GM21360 (cell line): Measurements from ENCODE around the gene POLA1.
"Not testable (repeated sequence)": the region's sequence is repeated elsewhere in the genome, so short reads cannot be mapped to it uniquely, and the experiment has no call there.

Experiments used
- ATAC-seq: cut with Tn5 transposase; IDR thresholded peaks from one replicate; pipeline ENCODE4 v1.9.1; 2021; ENCODE audit warnings: mild to moderate bottlenecking, moderate library complexity; ENCODE audit not compliant: unreplicated experiment

The POLA1 gene

DNA sequence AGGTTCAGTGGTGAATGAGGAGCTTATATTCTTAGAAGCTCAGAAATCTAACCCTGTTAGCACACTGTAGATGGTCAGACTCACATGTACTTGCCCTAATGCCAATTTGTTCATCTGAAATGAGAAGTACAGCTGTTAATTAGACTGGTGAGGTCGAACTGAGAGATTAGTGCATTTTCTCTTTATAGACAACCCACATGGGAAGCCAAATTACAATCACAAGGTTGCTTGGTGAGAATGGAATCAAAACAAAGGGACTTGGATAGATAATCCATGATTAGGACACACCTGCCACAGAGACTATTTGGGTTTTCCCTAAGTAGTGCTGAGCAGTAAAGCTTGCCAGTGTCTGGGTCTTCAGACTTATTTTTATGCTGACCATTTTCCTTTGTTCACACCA, 88.3 kb downstream of the POLA1 start:
- no peak for ATAC-seq

DNA sequence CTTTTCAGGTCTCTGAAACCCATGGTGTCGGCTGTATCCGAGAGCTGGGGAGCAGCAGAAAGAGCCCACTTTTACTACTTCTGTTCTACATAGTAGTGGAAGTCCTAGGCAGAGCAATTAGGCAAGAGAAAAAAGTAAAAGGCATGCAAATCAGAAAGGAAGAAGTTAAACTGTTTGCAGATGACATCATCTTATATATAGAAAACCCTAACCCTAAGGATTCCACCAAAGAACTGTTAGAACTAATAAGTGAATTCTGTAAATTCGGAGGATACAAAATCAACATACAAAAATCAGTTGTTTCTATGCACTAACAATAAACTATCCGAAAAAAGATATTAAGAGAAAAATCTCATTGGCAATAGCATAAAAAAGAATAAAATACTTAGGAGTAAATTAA, 95.3 kb downstream of the POLA1 start:
- no peak for ATAC-seq

DNA sequence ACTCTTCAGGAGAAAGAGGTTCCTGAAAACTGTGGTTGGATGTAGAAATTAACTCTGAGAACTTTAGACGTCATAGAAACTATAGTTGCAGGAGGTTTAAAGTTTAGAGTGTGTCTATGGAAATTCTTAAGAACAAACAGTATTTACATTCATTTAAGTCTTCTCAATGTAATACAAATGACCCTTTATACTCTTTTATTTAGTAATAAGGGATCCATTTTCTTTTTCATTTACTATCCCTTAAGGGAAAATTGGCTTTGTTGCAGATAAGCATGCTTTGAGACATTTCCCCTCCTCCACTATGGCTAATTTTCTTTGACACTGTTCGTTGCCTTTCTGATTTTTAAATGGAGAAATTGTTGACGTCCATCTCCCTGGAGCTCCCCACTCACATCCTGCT, 96.4 kb downstream of the POLA1 start:
- ATAC-seq: no peak

DNA sequence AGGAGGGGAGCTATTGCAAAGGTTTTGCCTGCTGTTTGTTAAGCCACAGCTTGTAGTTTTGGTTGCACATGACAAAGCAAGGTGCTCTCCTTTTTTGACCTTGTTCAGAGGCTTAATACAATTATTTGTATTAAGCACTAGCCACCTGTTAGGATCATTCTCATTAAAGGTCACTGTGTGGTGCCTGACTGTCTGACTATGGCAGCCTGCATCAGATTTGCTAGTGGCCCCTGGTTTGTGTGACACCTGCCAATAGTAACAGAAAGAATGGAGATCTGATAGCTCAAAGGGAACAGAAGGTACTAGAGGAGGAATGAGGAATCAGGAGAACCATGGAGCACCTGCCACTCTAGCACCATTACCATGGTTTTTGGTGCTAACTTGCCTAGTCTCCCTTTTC, 102.5 kb downstream of the POLA1 start:
- ATAC-seq: no peak

DNA sequence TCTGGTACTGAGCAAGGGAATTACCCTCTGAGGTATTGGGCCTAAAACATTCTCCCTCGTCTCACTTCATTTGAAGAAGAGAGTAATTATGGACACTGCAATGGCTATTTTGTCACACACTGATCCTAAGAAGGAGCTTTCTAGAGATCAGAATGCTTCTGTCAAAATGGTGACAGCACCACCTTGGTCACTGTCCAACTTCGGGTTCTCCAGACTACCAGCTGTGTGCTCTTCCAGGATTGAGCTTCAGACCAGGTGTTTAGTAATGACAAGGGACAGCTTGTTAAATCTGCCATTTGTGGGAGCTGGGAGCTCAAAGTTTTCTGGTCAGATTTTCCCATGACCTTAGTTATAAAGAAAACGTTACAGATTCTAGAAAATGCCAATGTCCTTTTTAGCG, 105.4 kb downstream of the POLA1 start:
- no peak for ATAC-seq

DNA sequence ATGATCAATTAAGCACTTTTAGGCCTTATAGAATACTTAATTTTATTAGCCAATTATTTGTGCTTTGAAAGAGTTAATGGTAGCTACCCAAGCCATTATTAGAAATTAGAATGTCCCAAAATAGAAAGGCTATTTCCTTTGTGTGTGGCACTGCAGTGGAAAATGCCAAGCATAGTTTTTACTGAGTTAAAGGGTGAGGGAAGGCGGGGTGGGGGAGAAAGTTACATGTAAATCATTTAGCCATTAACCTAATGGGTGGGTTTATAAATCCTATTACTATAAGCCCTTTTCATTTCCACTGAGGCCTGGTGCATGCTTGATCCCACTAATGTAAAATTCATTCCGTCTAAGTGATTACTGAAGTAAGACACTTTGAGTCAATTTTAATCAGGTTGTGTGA, 105.8 kb downstream of the POLA1 start:
- no peak for ATAC-seq

DNA sequence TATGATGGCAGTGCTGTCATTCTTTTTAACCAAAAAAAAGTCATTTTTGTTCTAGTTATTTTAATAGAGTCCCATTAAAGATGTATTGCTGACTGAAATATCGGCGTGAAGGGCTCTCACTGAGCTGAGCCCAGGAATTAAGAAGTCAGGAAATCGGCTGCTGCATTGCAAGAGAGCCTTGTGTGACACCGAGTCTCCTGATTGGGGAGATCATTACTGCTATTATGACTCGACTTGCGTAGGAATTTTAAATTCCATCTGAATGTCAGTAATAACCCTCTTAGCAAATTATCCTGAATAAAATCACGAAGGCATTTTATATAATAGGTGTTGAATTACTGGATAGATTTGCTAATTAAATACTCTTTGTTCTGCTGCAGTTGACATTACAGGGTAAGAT, 111.5 kb downstream of the POLA1 start:
- no peak for ATAC-seq

DNA sequence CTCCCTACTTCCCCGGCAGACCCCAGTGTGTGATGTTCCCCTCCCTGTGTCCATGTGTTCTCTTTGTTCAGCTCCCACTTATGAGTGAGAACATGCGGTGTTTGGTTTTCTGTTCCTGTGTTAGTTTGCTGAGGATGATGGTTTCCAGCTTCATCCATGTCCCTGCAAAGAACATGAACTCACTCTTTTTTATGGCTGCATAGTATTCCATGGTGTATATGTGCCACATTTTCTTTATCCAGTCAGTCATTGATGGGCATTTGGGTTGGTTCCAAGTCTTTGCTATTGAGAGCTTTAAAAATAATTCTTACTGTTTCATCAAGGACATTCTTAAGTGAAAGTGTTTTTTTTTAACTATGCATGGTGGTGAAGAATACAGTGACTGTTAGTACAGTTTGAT, 126.1 kb downstream of the POLA1 start:
- not testable (repeated sequence) for ATAC-seq

DNA sequence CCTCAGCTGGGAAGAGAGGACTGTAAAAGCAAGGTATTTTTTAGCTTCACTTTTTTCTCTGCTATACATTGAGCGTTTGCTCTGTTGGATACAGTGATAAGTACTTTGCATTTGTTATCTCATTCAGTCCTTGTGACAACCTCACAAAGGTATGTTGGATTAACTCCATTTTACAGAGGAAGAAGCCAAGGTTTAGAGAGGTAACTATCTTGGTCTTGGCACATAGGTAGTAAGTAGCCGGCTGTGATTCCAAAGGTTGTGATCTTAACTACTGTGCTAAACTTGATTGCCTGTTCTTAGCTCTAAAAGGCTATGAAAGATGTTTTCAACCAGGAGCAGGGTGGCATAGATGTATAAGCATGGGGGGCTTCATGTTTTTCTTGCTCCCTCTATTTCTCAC, 134.4 kb downstream of the POLA1 start:
- no peak for ATAC-seq

DNA sequence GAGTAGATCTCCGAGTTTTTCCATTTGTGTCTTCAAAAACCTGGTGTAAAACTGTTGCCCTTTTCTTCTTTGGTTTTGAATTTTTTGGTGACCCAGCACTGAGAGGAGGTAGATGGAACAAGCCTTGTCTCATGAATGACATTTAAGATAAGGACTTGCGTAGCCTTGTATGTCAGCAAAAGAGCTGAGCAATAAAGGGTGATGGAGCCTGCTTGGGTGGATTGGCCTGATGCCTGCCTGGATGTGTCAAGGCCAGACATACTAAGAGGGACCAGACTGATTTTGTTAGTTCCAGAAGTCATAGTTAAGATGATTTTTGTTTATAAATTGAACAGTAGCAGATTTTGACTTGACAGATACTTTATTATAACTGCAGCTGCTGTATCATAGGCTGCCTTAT, 134.9 kb downstream of the POLA1 start:
- ATAC-seq: no peak

DNA sequence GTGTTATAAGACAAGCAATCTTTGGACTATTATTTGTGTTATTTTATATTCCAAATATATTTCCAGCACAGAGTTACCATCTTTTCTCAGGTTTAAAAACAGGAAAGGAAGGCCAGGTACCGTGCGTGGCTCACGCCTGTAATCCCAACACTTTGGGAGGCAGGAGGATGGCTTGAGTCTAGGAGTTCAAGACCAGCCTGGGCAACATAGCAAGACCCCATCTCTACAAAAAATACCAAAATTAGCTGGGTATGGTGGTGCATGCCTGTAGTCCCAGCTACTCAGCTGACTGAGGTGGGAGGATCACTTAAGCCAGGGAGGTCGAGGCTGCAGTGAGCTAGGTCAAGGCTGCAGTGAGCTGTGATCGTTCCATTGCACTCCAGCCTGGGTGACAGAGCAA, 140.0 kb downstream of the POLA1 start:
- no peak for ATAC-seq

DNA sequence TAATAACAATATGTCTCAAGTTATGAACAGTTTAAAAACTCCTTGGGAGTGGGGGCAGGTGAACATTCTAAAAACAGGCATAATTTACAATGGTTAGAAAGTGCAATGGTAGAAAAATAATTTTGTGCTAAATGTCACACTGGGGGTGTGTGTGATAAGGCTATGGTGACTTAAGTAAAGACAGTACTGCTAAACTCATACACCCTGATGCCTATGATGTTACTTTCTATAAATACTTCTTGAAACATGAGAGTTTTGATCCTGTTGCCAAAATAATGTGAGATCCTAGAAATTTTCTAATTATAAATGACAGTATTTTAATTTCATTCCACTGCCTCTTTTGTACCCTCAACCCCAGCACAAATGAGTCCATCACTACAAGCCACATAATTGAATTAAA, 144.2 kb downstream of the POLA1 start:
- ATAC-seq: no peak

DNA sequence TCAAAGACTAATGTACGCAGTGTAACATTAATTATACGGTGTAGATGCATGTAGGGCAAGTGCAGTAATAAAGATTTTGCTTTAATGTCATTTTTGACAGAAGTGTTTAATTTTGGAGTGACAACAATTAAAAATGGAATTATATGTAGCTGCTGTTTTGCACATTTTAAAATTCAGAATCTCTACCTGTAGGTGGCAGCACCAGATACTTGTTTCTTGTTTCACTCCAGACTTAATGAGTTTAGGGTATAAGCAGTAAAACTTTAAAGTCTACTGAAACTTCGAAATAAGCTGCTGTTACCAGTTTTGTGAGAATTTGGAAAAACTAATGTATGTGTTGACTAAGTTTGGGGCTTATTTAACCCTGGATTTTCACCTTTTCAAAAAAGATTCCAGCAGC, 144.9 kb downstream of the POLA1 start:
- ATAC-seq: no peak

DNA sequence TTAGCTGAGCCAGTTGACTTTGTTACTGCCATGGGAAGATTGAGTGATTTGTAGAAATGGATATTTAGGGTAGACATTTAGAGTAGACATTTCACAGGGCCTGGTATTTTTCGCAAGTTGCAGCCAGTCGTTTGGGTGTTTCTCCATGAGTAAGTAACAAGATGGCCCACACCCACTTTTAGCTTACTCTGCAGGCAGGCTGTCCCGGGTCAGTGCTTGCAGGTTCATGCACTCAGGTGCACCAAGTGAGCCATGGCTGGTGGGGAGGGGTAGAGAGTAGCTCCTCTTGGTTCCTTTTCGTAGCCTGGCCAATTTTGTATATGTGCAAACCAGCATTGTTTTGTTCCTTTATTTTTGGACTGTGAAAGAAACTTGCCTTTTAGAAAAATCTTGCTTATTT, 145.6 kb downstream of the POLA1 start:
- ATAC-seq: no peak

DNA sequence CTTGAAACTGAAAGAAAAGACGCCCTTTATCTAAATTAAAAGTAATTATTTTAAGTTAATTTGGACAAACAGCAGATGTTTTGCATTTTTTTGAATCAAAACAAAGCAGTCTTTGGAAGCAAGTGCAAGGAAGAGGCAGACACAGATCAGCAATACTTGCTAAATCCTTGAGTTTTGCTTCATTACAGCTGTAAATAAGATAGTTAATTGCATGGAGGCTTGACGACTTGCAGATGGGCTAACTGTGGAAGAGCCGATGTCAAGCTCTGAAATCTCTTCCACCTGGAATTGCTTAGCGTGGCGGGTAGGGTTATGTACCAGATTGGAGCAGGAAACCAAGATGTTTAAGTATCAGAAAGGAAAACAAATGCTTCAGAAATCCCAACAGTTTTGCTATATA, 148.8 kb downstream of the POLA1 start:
- no peak for ATAC-seq

DNA sequence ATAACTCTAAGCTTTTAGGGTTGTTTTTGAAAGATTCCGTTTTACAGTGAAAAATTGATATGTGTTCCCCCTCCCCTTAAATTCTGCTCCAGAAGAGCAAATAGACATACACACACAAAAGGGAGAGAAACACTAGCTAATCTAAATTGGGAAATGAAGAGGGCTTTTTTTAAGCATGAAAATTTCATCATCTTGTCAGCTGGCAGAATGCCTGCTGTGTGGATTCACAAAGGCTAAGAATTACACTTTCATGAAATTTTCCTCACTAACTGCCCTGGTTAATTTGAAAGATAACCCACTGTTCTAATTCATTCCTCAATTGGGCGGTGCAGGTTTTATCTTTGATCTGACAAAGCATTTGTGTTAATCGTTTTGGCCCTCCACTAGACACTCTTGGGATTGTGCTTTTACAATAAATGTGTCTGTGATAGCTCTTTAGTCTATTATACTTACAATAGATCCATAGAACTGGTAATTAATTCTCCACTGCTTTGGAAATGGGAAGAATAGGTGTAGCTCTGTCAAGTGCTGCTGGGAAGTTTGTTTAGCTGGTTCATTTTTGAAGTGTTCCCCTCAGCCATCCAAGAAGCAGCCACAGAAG, 152.9 kb downstream of the POLA1 start:
- no peak for ATAC-seq

DNA sequence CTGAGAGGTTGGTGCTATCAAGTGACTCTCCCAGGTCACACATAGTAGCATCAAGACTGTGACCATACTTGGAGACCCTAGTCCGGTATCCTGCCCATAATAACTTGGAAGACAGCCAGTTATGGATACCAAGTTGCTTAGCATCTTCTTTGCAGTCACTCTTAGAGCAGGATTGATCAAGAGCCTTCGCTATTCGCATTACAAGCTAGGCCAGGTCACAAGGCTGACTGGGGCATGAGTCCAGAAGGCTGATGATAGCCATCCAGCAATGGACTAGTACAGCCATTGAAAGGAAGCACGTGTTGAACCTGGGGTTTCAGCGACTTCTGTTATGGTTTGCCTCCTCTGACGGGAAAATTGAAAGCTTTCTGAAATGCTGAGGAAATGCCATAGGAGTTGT, 157.6 kb downstream of the POLA1 start:
- ATAC-seq: no peak

DNA sequence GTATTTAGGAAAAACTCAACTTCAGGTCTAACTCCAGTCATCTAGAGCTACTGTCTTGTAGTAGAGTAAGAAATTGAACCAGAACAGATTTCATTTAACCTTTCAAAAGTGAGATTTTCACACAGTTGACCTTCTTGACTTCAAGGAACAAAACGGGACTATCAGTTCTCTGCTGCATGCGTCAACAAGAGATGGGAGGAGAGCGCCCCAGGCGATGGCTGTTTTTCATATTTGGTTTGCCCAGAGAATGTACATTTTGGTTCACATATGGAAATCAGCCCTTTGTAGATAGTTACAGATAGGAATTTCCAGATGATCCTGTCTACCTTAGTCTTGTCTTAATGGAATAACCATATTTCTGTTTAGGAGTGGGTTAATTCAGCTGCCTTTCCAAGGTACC, 158.1 kb downstream of the POLA1 start:
- no peak for ATAC-seq

DNA sequence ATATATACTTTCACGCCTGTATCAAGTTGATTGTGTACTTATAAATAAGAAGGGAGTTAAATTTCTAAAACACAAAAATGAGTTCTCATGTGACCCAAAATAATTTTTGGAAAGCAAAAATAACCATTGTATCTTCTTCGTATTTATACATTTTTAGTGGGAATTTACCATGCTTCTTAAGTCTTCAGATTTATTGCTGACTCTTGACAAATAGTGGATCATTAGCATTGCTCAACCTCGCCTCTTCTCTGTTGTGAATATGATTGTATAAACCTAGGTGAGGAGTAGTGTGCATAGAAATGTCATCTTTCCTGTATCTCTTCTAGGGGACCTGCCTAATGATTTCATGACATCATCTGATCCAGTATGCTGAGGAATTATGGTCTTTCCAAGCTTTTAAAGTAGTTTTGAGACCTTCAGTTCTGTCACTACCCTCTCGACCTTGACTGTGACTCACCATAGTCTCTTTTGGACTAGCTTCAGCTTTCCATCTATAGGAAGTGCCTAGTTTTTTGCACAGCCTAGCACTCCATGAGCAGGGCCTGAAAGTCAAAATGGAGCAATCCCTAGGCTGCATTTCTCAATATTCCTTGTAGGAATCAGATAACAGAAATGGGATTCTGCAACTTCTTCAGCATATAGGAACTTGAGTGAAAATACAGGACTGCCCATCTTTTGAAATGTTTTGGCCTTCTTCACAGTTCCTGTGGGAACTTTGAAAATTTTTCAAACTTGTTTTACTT, 164.5 kb downstream of the POLA1 start:
- ATAC-seq: no peak

DNA sequence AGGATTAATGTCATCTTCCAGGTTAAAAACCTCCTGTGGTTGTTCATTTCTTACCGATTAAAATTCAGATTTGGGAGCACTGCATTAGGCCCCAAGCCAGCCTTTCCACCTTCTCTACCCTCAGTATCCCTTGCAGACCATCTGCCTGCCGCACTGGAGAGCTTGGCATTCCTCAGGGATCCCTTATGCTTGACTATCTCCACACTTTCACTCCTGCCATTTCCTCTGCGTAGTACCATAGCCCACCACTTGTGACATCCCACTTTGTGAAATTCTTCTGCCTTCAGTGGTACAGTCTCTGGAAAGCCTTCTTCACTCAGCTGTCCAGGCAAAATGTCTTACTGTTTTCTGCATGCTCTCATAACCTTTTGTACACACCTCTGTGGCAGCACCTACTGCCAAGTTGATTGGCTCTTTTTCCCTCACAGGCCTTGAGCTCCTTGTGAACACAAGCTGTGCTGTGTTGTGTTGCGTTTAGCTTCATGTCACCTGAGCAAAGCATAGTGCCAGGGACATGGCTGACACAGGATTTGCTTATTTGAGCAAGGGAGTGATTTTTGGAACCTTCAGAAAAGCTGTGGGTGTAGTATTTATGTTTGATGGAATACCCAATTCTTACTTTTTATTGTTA, 165.6 kb downstream of the POLA1 start:
- ATAC-seq: no peak

DNA sequence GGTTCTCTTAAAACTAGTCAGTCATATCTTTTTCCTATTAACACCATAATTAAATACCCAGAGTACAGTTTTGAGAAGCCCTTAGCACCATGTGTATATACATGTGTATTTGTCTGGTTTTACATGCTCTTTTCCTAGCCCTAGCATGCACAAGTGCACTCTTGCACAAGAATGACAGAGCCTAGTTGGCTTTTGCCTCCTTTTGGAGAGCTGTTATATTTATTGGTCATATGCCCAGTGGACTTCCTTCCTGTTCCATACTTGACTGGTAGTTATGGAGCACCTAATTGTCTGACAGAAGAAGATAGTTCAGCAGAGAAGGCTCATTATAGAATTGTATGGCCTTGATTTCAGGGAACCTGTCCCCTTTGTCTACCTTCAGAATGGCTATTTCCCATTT, 166.4 kb downstream of the POLA1 start:
- ATAC-seq: no peak

DNA sequence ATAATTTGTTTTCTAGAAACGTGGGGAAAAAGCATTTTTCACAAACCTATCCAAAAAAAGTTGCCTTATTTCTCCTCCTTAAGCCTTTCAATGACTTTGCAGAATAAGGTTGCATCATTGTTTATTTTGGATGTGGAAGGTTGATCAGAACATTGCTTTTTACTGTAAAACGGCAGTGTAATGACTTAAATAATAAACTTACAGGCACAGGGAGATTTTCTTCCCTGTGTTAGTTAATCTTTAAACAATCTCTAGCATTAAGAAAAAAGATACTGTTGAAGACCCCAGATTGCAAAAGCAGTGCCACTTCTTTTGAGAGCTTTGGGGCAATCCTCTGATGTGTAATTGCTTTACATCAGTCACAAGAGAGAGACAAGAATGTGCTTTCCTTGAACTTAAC, 168.6 kb downstream of the POLA1 start:
- ATAC-seq: no peak

DNA sequence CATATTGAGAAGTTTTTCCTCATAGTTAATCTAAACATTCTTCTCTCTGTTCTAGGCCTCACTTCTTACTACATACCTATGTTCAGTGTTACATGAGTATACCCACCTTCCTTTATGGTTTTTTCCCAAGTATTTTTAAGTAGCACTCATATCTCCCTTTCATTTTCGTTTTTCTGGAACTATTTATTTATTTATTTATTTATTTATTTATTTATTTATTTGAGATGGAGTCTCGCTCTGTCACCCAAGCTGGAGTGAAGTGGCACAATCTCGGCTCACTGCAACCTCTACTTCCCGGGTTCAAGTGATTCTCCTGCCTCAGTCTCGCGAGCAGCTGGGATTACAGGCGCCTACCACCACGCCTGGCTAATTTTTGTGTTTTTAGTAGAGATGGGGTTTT, 170.1 kb downstream of the POLA1 start:
- not testable (repeated sequence) for ATAC-seq
